HepG2 (cell line): ENCODE measurements around the gene GGTLC2. TPM values are rescaled to one million over a fixed set of nuclear protein-coding genes. Genes with fewer than 3 reads are reported as not detected.

Experiments used
- ATAC-seq: fragments of 200-7000 bp; cut with Tn5 transposase; 3 replicates; pipeline ENCODE4 v1.9.1; 2020; ENCODE audit warnings: mild to moderate bottlenecking, moderate library complexity
- BruUV-seq: library from RNA; stranded (reverse); fragments of 400-500 nt; replicated peaks from 2 replicates; lab custom pipeline; 2021; lab: Mats Ljungman, UMichigan
- CTCF ChIA-PET: fragments of 300-600 bp; formaldehyde crosslinking; extraction: SDS; loops from one replicate; lab custom pipeline; 2021; ENCODE audit warnings: low total read pairs, inconsistent platforms, low intra/inter-chr PET ratio; lab: Yijun Ruan, JAX
- POLR2A ChIA-PET: fragments of 350-600 bp; sonication (Branson Sonifier 250); formaldehyde crosslinking; loops from one replicate; lab custom pipeline; 2020; ENCODE audit warnings: antibody characterized with exemption, inconsistent platforms; lab: Yijun Ruan, JAX
- DNase-seq: peaks from one replicate; pipeline ENCODE4 v3.0.0-alpha.2; 2015; ENCODE audit warnings: low spot score
- FAIRE-seq: peaks from 3 replicates; lab custom pipeline; 2011; peaks lifted over from hg19 to GRCh38; lab: Jason Lieb, UNC
- H2AFZ ChIP-seq: one replicate; pipeline ENCODE4 v1.6.1; 2011; ENCODE audit warnings: low read length, inconsistent platforms
- H3K27ac ChIP-seq: fragments of 300-600 bp; 3 replicates; pipeline ENCODE4 v1.8.0; 2011; ENCODE audit warnings: mixed run types, mild to moderate bottlenecking, mixed read lengths, low read length, inconsistent platforms; ENCODE audit not compliant: insufficient read depth; ENCODE audit errors: extremely low read length
- H3K27me3 ChIP-seq, 2 experiments: fragments of 200-600 bp in 1 of 2; 2 replicates in 1 of 2; 3 replicates in 1 of 2; pipeline versions ENCODE4 v1.6.0 to v1.8.0; 2011; ENCODE audit warnings: low read length in 2 of 2, mild to moderate bottlenecking in 2 of 2, moderate library complexity in 2 of 2, inconsistent platforms in 1 of 2; ENCODE audit not compliant: insufficient read depth in 2 of 2, control insufficient read depth in 1 of 2
- H3K36me3 ChIP-seq, 2 experiments: fragments of 200-600 bp in 1 of 2; replicated peaks in 1 of 2; 2 replicates in 1 of 2; 3 replicates in 1 of 2; pipeline versions ENCODE4 v1.5.1 to v1.8.0; 2011; ENCODE audit warnings: low read length in 2 of 2, inconsistent platforms in 1 of 2; ENCODE audit not compliant: insufficient read depth in 2 of 2, control insufficient read depth in 1 of 2
- H3K4me1 ChIP-seq: 2 replicates; pipeline ENCODE4 v1.5.1; 2012; ENCODE audit warnings: low read length, inconsistent platforms; ENCODE audit not compliant: insufficient read depth
- H3K4me2 ChIP-seq: 2 replicates; pipeline ENCODE4 v1.6.0; 2011; ENCODE audit warnings: low read depth, low read length, inconsistent platforms
- H3K4me3 ChIP-seq, 3 experiments: fragments of 200-600 bp in 1 of 3; sonication (generic), shearing (Covaris generic) in 1 of 3; replicated peaks in 1 of 3; 2 replicates each; pipeline ENCODE4 v1.5.1; 2011 to 2016; ENCODE audit warnings: low read length in 3 of 3, inconsistent platforms in 2 of 3, low read depth in 2 of 3, mild to moderate bottlenecking in 2 of 3, control low read depth in 1 of 3, mixed read lengths in 1 of 3; ENCODE audit not compliant: insufficient read depth in 1 of 3
- H3K79me2 ChIP-seq: one replicate; pipeline ENCODE4 v1.6.1; 2011; ENCODE audit warnings: low read length, inconsistent platforms; ENCODE audit not compliant: insufficient read depth
- H3K9ac ChIP-seq: 2 replicates; pipeline ENCODE4 v1.6.0; 2011; ENCODE audit warnings: mild to moderate bottlenecking, low read depth, low read length, inconsistent platforms; ENCODE audit not compliant: insufficient read depth
- H3K9me3 ChIP-seq: 2 replicates; pipeline ENCODE4 v1.5.1; 2012; ENCODE audit warnings: mild to moderate bottlenecking, low read length
- H4K20me1 ChIP-seq: 2 replicates; pipeline ENCODE4 v1.6.0; 2011; ENCODE audit warnings: inconsistent platforms, mild to moderate bottlenecking, low read length, moderate library complexity; ENCODE audit not compliant: insufficient read depth
- ARNT ChIP-seq: fragments of 450-650 bp; IDR thresholded peaks from 2 replicates; pipeline ENCODE4 v1.6.1; 2017
- FOXK1 ChIP-seq: sonication (generic); formaldehyde crosslinking; IDR thresholded peaks from 2 replicates; pipeline ENCODE4 v1.4.0; 2020; ENCODE audit warnings: low read depth, missing genetic modification reagents, borderline replicate concordance
- RCOR2 ChIP-seq: IDR thresholded peaks from 2 replicates; pipeline ENCODE4 v1.6.1; 2016; ENCODE audit warnings: missing biosample characterization, missing genetic modification reagents
- RFX3 ChIP-seq: IDR thresholded peaks from 2 replicates; pipeline ENCODE4 v1.6.1; 2016; ENCODE audit warnings: missing biosample characterization, missing genetic modification reagents
- SAFB2 ChIP-seq: sonication (generic); formaldehyde crosslinking; IDR thresholded peaks from 2 replicates; pipeline ENCODE4 v1.5.1; 2020; ENCODE audit warnings: missing genetic modification reagents, low read depth, mild to moderate bottlenecking, borderline replicate concordance
- ZNF33B ChIP-seq: sonication (generic); formaldehyde crosslinking; IDR thresholded peaks from 2 replicates; pipeline ENCODE4 v1.5.1; 2020; ENCODE audit warnings: mild to moderate bottlenecking, missing genetic modification reagents
- ZNF556 ChIP-seq: sonication (generic); formaldehyde crosslinking; IDR thresholded peaks from 2 replicates; pipeline ENCODE4 v1.4.0; 2020; ENCODE audit warnings: mild to moderate bottlenecking, missing genetic modification reagents, borderline replicate concordance
- ZNF563 ChIP-seq: sonication (generic); formaldehyde crosslinking; IDR thresholded peaks from 2 replicates; pipeline ENCODE4 v1.8.0; 2022; ENCODE audit warnings: mild to moderate bottlenecking, moderate library complexity, missing genetic modification reagents
- ZNF724P ChIP-seq: sonication (generic); formaldehyde crosslinking; IDR thresholded peaks from 2 replicates; pipeline ENCODE4 v1.8.0; 2022; ENCODE audit warnings: missing genetic modification reagents, borderline replicate concordance
- WGBS: methylation state at CpG from one replicate; pipeline ENCODE4 v1.1.6; 2017; ENCODE audit warnings: low lambda C conversion rate; 5-methylcytosine and 5-hydroxymethylcytosine counted together
- in situ Hi-C: cut with HindIII; loops from 2 replicates; pipeline ENCODE4 v1.10.0; 2017; ENCODE audit warnings: low pct_unique_long_range_greater_than_20kb; ENCODE audit not compliant: extremely low pct_ligation_motif_present
- intact Hi-C: fragments of 100-400 bp; cut with micrococcal nuclease; formaldehyde crosslinking; loops from one replicate; pipeline ENCODE4 v1.10.0; 2022; ENCODE audit not compliant: unreplicated experiment
- polyA plus RNA-seq, 8 experiments: library from polyadenylated mRNA; depleted of rRNA in 3 of 8; stranded (reverse) in 7 of 8; unstranded in 1 of 8; fragments of >200 nt; fragmentation: Illumina TruSeq in 4 of 8; extraction: Trizol in 4 of 8; gene quantifications; 2 replicates each; pipeline versions ENCODE4 v1.2.1 to v1.2.3, GENCODE V29; 2011 to 2016; ENCODE audit warnings: low read depth in 4 of 8, missing spikeins in 1 of 8, mixed read lengths in 1 of 8; ENCODE audit not compliant: insufficient read depth in 1 of 8
- total RNA-seq, 5 experiments: library from RNA; depleted of rRNA; stranded (reverse); fragments of >200 nt; fragmentation: Illumina TruSeq; extraction: Trizol; gene quantifications; 2 replicates each; pipeline ENCODE4 v1.2.3, GENCODE V29; 2016; ENCODE audit warnings: low read depth in 1 of 5
- TF ChIP-seq, protein P1 (sequence below): fragments of 450-650 bp; IDR thresholded peaks from 2 replicates; pipeline ENCODE4 v1.6.1; 2016
- TF ChIP-seq, protein P2 (sequence below): sonication (generic); formaldehyde crosslinking; IDR thresholded peaks from 2 replicates; pipeline ENCODE4 v1.4.0; 2020; ENCODE audit warnings: missing genetic modification reagents, borderline replicate concordance

Gene GGTLC2
- total and polyA plus RNA-seq, 2 of the 13 experiments (the other 11 are each of a cell fraction or from before 2014, with no cell fraction given), result not detected

DNA sequence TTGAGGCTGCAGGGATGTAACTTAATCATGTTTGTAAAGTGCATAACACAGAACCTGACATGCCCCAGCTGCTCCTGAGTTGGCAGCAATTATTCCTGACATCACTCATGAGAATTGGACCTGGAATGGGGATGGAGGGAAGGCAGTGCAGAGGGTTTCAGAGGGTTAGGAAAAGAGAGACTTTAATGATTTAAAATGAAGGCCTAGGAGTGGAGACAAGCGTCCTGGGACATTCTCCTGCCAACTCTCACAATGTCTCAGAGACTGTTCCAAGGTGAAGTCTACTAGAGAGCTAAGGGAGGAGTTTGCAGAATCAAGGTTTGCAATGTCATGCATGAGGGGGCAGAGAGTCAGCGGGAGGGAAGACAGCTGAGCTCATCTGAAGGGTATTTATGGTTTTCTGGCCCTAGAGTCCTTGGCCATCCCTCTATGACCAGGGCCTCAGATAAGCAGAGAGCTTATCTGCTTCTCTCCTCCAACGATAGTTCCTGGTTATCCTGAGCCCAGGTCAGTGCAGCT, 36.9 kb downstream of the GGTLC2 start:
- no peaks in the 10 kb centered on the region for H3K36me3 ChIP-seq
- no peak overlapping the region for H3K27ac ChIP-seq
- no peaks in the 10 kb centered on the region for H4K20me1 ChIP-seq
- TF ChIP-seq ZNF556 (CRISPR knock-in tag), result no peak
- TF ChIP-seq RFX3 (CRISPR knock-in tag), result no peak
- TF ChIP-seq ZNF563 (CRISPR knock-in tag), result no peak
- TF ChIP-seq FOXK1, result no peak
- no peak for TF ChIP-seq SAFB2 (CRISPR knock-in tag)
- no peak for TF ChIP-seq RCOR2
- TF ChIP-seq ZNF724P (CRISPR knock-in tag), result no peak
- H3K79me2 ChIP-seq, result no peaks in the 10 kb centered on the region
- WGBS, result 0% methylated on average over 3 of the region's 3 CpGs
- ChIA-PET POLR2A (no interaction called here), CTCF (no interaction called here)
- no peak overlapping the region for H3K4me2 ChIP-seq
- intact Hi-C loops (no loop called here), in situ Hi-C loops (no loop called here)
- FAIRE-seq (no peak), ATAC-seq (no peak), DNase-seq (no peak)
- no peak overlapping the region for H3K4me3 ChIP-seq
- no peak overlapping the region for H2AFZ ChIP-seq
- H3K9ac ChIP-seq, result no peak overlapping the region
- peaks cover 1 to 3% of the 10 kb centered on the region in 2 experiments; a peak in 3 of 5 replicates for H3K27me3 ChIP-seq
- BruUV-seq, result no TSS peak
- H3K9me3 ChIP-seq, result no peaks in the 10 kb centered on the region
- H3K4me1 ChIP-seq, result no peaks in the 10 kb centered on the region

DNA sequence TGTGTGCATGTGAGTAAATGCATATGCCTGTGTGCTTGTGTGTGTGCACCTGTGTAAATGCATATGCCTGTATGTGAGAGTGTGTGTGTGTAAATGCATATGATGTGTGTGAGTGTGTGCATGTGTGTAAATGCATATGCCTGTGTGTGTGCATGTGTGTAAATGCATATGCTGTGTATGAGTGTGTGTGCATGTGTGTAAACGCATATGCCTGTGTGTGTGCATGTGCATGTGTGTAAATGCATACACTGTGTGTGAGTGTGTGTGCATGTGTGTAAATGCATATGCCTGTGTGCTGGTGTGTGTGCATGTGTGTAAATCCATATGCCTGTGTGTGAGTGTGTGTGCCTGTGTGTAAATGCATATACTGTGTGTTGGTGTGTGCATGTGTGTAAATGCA, 37.8 kb downstream of the GGTLC2 start:
- H3K4me1 ChIP-seq, result no peaks in the 10 kb centered on the region
- H3K9ac ChIP-seq, result no peak overlapping the region
- H3K4me3 ChIP-seq, result no peak overlapping the region
- no peaks in the 10 kb centered on the region for H3K79me2 ChIP-seq
- no peak overlapping the region for H2AFZ ChIP-seq
- no peak overlapping the region for H3K27ac ChIP-seq
- DNase-seq (no peak), ATAC-seq (no peak)
- 0% methylated on average over 1 of the region's 1 CpG for WGBS
- peaks cover 1 to 2% of the 10 kb centered on the region in 2 experiments; a peak in 3 of 5 replicates for H3K27me3 ChIP-seq
- H3K9me3 ChIP-seq, result no peaks in the 10 kb centered on the region
- H3K4me2 ChIP-seq, result no peak overlapping the region
- POLR2A ChIA-PET, result no interaction called here
- intact Hi-C loops, result no loop called here
- no TSS peak for BruUV-seq
- TF ChIP-seq ARNT, result no peak
- TF ChIP-seq ZNF33B, result no peak
- TF ChIP-seq, protein P1, sequence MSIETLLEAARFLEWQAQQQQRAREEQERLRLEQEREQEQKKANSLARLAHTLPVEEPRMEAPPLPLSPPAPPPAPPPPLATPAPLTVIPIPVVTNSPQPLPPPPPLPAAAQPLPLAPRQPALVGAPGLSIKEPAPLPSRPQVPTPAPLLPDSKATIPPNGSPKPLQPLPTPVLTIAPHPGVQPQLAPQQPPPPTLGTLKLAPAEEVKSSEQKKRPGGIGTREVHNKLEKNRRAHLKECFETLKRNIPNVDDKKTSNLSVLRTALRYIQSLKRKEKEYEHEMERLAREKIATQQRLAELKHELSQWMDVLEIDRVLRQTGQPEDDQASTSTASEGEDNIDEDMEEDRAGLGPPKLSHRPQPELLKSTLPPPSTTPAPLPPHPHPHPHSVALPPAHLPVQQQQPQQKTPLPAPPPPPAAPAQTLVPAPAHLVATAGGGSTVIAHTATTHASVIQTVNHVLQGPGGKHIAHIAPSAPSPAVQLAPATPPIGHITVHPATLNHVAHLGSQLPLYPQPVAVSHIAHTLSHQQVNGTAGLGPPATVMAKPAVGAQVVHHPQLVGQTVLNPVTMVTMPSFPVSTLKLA, result peak; percentile 78
- TF ChIP-seq, protein P2, sequence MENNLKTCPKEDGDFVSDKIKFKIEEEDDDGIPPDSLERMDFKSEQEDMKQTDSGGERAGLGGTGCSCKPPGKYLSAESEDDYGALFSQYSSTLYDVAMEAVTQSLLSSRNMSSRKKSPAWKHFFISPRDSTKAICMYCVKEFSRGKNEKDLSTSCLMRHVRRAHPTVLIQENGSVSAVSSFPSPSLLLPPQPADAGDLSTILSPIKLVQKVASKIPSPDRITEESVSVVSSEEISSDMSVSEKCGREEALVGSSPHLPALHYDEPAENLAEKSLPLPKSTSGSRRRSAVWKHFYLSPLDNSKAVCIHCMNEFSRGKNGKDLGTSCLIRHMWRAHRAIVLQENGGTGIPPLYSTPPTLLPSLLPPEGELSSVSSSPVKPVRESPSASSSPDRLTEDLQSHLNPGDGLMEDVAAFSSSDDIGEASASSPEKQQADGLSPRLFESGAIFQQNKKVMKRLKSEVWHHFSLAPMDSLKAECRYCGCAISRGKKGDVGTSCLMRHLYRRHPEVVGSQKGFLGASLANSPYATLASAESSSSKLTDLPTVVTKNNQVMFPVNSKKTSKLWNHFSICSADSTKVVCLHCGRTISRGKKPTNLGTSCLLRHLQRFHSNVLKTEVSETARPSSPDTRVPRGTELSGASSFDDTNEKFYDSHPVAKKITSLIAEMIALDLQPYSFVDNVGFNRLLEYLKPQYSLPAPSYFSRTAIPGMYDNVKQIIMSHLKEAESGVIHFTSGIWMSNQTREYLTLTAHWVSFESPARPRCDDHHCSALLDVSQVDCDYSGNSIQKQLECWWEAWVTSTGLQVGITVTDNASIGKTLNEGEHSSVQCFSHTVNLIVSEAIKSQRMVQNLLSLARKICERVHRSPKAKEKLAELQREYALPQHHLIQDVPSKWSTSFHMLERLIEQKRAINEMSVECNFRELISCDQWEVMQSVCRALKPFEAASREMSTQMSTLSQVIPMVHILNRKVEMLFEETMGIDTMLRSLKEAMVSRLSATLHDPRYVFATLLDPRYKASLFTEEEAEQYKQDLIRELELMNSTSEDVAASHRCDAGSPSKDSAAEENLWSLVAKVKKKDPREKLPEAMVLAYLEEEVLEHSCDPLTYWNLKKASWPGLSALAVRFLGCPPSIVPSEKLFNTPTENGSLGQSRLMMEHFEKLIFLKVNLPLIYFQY (CRISPR knock-in tag), result no peak
- TF ChIP-seq, all 625 proteins: peak for 1
- no peak for FAIRE-seq
- H4K20me1 ChIP-seq, result no peaks in the 10 kb centered on the region
- in situ Hi-C loops, result no loop called here
- CTCF ChIA-PET, result no interaction called here
- no peaks in the 10 kb centered on the region for H3K36me3 ChIP-seq
